ENCODE measurements around the gene SHC3.

SHC3 gene

DNA sequence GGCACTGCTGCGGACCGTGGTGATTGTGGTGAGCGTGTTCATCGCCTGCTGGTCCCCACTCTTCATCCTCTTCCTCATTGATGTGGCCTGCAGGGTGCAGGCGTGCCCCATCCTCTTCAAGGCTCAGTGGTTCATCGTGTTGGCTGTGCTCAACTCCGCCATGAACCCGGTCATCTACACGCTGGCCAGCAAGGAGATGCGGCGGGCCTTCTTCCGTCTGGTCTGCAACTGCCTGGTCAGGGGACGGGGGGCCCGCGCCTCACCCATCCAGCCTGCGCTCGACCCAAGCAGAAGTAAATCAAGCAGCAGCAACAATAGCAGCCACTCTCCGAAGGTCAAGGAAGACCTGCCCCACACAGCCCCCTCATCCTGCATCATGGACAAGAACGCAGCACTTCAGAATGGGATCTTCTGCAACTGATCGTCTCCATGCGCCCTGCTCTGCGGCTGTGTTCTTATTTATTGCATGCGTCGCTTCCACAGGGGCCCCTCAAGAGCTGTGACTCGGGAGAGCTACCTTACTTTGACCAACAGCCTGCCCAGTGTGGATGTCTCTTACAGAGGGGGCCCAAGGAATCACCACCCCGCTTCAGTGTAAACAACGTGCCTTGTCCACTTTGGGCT lies 176.6 kb downstream of the SHC3 start:
- no peak for DNase-seq (ENCODE audit: low read depth)

DNA sequence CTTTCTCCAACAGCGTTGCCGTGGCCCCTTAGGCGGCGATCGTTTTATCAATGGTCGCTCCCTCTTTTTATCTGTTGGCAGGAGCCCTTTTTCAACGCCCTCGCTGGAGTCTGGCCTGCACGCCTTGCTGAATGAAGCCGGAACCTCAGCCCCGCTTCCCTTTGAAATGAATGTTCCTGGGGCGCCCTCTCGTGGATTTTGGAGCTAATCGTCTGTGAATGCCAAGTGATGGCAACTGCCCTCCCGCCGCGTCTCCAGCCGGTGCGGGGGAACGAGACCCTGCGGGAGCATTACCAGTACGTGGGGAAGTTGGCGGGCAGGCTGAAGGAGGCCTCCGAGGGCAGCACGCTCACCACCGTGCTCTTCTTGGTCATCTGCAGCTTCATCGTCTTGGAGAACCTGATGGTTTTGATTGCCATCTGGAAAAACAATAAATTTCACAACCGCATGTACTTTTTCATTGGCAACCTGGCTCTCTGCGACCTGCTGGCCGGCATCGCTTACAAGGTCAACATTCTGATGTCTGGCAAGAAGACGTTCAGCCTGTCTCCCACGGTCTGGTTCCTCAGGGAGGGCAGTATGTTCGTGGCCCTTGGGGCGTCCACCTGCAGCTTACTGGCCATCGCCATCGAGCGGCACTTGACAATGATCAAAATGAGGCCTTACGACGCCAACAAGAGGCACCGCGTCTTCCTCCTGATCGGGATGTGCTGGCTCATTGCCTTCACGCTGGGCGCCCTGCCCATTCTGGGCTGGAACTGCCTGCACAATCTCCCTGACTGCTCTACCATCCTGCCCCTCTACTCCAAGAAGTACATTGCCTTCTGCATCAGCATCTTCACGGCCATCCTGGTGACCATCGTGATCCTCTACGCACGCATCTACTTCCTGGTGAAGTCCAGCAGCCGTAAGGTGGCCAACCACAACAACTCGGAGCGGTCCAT lies 177.4 kb downstream of the SHC3 start:
- DNase-seq (ENCODE audit: low read depth): peak; percentile 66

DNA sequence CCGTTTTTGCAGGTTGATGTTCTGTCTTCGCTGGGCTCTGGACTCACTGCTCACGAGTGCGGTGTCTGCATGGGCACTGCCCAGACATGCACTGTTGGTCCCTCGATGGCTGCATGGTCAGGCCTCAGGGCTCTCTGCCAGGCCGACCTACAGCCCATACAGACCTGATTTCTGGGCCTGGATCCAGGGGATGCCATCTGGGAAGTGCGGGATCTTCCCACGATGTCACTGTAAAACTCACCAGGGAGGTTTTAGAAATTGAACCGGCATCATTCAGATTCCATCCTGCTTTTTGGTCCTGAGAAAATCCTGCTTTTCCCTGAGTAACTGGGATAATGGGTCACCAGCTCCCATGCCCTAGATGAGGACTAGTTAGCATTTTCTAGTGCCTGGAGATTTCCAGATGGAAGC lies 178.2 kb downstream of the SHC3 start:
- DNase-seq (ENCODE audit: low read depth): no peak

DNA sequence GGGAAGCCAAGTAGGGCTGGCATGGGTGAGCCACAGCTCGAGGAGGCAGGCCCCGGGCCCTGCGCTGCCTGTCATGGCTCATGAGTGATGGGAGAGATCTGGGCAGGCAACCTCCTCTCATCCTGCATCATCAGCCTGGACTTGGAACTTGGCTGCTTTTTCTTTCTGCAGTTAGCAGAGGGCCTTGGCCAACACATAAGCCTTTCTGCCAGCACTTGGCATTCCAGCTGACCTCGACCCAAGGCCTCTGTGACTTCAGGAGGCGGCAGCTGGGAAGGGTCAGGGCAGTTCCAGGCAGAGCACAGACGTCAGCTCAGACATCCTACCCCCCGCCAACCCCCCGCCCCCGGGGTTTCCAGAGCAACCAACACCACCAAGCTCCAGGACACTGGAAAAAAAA lies 179.7 kb downstream of the SHC3 start:
- peak; percentile 85 for DNase-seq (ENCODE audit: low read depth)

DNA sequence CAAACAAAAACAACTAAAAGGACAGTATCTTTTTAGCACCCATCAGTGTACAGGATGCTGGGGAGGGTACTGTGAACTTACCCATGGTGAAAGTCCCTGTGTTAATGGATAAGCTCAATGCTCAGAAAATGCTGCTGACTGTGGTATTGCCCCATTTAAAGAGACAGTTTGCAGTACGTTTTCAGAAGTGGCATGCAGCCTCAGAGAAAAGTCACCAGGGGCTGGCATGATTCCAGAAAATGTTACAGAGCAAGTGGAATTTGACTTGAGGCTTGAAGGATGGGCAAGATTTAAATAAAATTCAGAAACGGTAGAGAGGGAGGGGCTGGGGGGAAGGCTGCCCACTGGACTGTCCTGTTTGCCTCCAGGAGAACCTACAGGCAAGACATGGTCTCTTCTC lies 180.1 kb downstream of the SHC3 start:
- DNase-seq (ENCODE audit: low read depth): no peak

DNA sequence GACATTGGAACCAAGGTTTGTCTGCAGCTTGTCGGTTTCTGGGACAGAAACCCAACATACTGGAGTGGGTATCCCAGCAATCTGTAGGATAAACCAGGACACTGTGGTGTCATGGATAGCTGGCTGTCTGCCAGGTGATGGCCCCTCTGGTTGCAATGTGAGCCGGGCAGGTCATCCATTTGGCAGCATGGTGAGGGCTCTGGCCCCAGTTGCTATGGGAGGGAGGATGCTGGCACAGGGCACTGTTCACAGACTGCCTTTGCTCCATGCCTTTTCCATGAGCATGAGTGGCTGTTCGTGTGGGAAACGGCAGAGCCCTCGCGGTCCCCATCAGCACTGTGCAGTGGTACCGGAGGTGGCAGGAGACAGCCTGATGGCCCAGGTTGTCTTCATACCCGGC lies 181.0 kb downstream of the SHC3 start:
- no peak for DNase-seq (ENCODE audit: low read depth)

DNA sequence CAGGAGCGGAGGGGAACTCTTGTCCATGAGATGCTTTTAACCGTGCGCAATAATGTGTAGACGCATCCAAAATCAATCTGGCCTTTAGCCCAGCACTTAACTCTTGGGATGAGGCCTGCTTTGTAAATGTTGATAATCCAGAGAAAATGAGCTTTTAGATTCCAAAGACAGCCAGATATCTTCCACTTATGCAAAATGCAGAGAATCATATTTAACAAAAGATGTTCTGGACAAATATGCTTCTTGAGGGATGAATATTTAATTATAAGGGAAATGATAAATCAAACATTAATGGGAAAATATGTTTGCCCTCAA lies 181.7 kb downstream of the SHC3 start:
- DNase-seq (ENCODE audit: low read depth): no peak

DNA sequence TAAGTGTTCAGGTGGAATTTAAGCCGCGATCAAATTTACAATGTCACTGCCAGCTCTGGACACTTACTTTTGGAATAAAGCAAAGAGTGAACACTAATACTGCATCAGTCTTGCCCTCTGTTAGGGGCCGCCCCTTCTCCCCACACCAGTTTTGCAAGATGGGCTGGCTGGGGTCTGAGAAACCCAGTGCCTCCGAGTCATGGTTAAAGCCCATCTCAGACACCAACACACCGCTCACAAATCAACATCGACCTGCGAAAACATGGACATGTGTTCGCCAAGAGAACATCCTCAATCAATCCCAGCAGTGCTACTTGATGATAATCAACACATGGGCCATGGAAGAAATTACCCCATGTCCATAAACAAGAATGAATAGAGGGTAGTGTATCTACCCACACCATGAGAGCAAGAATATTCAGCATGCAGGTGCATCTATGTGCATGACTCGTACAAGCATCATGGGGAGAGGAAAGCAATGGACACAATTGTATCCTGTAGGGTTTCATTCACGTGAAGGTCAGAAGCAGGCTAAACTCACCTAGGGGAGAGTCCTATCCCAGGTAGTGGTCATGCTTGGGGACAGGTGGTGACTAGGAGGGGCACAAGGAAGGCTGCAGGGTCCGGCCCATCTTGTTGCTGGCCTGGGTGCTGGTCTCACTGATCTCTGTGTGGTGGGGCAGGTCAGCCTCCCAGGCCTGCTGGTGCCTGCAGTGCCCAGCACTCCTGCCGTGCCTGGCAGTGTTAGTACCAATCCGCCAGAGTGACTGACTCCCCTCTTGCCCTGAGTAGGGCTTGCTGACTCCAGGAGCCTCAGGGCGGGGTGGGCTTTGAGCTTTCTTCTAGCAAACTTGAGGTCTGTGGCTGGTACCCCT lies 182.3 kb downstream of the SHC3 start:
- no peak for DNase-seq (ENCODE audit: low read depth)

DNA sequence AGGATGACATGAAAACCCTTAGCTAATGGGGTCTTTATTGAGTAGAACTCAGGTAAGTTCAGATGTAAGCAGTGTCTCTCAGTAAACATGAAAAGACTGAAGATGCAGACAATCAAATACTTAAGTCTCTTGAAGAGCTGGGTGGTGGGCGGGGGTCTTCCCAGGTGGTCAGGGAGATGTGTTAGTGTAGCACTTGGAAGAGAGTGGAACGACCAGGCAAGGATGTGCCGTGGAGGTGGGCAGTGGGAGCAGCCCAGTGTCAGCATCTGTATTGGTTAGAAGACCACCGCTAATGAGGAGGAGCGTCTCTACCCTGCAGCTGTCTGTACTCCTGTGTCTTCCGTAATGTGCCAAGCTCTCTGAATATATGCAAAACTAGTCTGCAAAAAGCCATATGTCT lies 183.0 kb downstream of the SHC3 start:
- no peak for DNase-seq (ENCODE audit: low read depth)

DNA sequence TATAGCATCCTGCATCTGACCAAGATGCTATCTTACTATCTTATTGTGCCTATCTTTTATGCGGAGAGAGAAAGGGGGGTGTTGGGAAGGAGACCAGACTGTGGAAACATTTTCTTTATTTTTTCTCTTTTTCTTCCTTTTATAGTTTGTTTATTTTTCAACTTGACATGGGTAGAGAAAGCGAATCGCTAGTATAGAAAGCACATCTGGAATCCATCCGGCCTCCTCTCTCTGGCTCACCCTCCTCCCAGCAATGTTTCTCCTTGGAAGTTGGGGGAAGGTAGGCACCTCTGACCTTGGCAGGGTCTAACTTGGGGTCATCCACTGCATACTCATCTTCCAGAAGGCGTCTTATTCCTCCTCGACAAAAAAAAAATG lies 183.4 kb downstream of the SHC3 start:
- no peak for DNase-seq (ENCODE audit: low read depth)

DNA sequence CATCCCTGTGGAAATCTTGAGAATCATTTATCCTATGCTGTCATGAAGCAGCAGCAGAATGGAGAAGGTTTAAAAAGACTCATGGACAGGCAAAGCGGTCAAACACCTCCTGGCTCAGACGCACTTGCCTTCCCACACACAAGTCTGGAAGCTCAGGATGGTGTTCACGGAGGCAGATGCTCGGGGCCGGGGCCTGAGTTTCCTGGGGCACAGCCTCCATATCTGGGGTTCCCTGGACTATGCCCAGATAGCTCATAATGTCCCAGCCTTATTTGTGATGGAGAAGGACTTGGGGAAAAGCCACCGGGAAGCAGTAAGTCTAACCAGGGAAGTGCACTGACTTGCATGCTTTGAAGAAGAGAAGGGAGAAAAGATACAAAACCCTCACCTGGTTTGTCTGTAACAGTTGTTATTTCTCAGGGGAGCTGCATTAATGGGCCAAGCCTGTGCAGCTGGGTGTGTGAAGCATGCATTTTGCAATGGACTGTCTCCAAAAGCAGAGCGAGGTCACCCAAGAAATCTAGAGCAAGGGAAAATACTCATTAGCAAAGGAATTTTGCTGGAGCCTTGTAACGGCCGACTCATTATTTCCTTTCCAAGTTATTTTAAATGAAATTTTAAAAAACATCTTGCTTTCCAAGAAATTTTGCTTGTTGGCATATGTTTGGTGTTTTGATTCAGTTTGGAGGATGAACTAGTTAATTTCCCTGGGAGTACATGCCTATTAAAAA lies 184.0 kb downstream of the SHC3 start:
- peak; percentile 42 for DNase-seq (ENCODE audit: low read depth)

DNA sequence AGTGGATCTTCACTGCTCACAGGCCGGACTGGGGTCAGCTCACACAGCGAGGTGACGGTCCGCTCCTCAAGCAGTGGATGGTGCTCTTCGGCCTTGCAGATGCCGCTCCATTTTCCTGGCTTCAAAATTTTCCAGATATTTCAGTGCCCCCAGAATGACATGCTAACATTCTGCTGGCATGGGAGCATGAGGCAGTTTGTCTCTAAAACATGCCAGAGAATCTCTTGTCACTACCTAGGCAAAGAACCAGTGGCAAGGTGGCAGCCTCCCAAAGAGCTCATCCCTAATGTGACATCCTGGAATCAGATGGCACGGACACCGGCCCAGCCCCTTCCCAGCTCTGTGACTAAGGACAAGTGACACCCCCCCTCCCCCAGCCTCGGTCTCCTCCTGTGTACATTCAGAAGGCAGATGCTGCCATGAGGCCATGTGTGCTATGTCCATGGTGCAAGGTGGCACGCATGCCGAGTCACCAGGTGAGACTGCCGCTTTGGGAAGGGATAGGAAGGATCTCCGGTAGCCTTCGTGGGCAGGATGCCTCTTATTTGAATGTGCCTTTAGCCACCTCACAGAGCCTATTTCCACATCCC lies 184.7 kb downstream of the SHC3 start:
- no peak for DNase-seq (ENCODE audit: low read depth)

DNA sequence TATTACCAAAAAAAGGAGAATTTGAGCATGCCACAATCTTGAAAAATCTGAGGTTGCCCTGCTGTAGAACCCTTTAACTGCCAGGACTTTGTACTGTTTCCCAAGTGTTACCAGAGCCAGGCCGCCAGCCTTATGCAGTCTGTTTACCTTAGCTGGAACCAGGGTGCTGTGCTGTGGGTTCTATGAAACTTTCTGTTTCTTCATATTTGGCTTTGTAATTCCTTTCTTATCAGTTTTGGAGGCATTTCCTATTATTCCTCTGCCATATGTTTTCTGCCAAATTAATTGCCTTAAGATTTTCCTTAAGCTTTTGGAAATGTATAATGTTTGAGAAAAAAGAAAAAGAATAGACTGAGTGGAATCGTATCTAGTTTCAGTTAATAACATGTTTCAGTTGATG lies 185.3 kb downstream of the SHC3 start:
- peak; percentile 70 for DNase-seq (ENCODE audit: low read depth)

DNA sequence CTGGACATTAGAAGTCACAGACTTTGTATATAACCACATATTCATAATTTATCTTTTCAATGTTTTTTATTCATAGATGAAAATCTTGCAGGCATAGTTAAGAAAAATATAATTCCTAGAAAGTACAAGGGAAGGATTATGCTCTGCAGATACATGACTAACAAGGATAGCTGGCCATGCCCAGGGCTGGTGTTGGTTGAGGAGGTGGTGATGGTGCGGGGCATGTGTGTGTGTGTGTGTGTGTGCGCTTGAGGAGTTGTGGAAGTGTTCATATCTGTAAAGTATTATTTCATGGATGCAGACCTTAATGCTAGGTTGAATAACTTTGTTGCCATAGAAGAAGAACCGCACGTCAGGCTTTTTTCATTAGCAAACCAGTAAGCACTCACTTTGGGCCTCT lies 186.1 kb downstream of the SHC3 start:
- DNase-seq (ENCODE audit: low read depth): no peak

DNA sequence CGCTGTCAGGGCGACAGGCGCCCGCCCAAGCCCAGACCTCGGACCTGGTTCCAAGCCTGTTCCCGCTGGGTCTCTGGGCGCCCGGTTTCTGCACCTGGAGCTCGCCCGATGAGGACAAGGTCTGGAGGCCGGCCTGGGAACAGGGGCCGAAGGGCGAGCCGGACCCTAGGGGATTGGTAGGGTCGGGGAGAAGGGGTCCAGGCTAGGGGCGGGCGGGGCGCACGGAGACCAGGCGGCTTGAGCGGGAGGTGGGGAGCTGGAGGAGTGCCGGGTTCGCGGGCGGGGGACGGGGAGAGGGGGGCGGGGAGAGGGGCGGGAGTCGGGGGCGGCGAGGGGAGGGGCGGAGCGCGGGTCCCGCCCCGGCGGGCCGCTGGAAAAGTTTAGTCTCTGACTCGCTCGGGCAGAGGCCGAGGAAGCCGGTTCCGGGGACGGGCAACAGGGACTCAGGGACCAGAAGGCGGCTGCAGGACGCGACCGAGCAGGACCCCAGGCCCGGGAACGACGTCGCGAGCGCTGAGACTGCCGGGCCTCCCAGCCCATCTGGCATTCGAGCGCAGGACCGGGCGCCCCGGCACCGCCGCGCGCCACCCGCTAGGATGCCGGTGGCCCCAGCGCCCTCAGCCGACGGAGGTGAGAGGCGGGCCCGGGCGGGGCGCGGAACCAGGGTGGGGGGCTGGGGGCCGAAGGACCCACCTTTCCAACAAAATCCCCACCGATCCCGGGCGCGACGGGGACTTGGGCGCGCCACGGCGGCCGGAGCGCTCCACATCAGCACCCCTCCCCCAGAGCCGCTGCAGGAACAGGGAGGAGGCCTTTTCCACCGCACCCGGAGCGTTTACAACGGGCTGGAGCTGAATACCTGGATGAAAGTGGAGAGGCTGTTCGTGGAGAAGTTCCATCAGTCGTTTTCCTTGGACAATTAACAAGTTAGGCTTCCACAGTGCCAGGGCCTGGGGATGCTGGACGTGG lies 187.3 kb downstream of the SHC3 start, which contains the start of gene S1PR3:
Gene S1PR3 (plus strand): TSS at position 403 of the 969 bp plus-strand sequence. CDS start 9,733 bp downstream, outside the sequence.
- no peak for DNase-seq (ENCODE audit: low read depth)

DNA sequence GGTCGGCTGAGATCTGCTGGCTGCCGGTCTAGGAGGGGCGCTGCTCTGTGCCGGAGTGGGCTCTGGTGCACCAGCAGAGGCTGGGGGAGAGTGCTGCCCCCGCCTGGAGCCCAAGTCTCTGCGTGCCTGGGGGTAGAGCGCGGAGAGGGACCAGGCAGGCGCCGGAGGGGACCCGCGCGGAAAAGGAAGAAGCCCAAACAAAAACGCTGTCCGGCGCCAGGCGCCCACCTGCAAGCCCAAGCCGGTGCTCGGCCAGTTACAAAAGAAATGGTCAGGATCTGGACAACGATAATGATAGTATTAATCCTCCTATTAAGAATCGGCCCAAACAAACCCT lies 187.9 kb downstream of the SHC3 start:
- no peak for DNase-seq (ENCODE audit: low read depth)

DNA sequence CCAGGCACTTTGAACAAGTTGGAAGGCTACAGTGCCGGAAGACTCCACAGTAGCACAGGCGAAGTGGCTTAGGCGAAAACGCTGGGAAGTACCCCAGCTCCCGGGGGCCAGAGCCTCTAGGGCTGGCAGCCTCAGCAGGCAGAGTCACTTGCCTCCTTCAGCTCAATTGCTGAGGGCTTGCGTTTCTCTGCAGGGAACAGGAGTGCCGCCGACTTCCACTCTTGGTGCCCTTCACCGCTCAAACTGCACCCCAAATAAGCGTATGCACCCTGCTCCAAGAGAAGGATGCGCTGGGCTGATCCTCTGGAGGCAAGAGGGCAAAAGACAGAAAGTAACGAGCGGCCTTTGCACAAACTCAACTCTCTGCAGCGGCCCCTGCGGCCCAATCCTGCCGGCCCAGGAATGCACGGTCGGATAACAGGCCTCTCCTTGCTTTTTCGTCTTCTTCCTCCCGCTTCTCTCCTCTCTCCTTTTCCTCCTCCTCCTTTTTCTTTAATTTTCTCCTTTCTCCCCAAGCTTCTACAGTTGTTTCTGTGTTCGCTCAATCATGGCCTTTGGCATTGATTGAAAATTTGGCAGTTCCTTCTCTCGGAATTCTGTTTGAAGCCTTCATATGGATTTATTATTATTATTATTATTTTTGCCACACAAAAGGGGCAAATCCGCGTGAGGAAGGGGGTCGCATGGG lies 188.4 kb downstream of the SHC3 start:
- DNase-seq (ENCODE audit: low read depth): no peak

DNA sequence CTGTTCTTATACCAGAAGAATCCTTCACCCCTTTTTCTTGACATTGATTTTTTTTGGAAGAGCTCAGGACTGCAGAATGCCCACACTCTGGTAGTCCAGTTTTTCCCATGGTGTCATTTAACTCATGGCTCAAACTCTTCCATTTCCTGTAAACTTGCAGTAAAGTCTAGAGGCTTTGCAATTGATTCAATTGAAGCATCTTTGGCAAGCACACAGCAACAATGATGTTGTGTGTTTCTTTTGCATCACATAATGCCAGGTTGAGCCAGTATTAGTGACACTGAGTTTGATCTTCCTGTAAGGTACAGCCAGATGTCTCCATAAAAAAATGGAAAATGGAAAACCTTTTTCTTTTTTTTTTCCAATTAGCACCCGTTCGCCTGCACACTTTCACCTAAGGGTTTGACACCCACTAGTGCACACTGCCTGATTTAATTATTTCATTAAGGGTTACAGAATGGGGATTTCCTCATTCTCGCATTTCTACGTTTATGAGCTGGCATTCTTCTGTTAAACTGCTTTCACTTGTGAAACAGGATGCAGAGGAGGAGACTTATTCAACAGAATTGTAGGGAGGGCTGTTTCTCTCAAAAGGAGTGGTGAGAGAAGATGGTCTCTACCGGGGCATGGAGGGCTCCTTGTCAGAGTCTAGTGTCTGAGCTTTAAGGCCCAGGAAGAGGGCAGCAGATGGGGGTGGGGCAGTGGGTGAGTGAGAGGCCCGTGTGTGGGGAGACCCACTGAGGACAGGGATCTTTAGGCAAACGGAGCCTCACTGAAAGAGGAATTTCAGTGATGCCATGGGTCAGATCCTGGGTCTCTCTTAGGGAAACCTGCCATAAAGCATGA lies 189.6 kb downstream of the SHC3 start:
- DNase-seq (ENCODE audit: low read depth): peak; percentile 73

DNA sequence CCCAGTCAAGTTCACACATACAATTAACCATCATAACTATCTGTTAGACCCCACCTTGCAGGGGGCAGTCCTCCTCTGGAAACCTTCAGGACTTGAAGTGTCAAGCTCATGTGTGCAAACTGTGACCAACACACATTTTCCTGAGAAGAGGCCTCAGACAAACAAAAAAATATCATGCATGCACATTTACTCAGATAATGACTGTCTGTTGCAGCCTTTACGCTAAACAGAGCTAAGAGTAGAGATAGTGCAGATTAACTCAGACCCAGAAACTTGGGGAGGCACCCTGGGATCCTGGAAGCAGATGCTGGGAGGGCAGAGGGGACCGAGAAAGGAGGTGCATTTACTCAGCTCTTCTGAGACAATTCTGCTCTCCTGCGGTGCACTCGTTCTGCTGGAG lies 191.0 kb downstream of the SHC3 start:
- DNase-seq (ENCODE audit: low read depth): no peak

Data from amniotic epithelial cell (primary cell).